Measurements from ENCODE around the gene PLEKHD1.

Gene PLEKHD1

DNA sequence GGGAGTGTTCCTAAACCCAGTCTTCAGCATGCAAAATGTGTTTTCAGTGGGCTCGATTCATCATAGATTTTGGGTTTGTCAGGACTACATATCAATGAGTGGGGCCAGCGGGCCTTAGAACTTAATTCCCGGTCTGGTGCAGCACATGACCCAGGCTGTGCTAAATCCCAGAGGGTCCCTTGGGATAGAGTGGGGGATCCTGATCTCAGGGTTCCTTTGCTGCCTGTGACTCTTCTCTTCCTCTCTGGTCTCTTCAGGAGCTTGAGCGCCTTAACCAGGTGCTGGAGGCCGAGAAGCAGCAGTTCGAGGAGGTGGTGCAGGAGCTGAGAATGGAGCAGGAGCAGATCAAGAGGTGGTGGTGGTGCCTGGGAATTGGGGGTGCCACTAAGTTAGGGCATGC lies 37.5 kb downstream of the PLEKHD1 start:
- no peak for DNase-seq

DNA sequence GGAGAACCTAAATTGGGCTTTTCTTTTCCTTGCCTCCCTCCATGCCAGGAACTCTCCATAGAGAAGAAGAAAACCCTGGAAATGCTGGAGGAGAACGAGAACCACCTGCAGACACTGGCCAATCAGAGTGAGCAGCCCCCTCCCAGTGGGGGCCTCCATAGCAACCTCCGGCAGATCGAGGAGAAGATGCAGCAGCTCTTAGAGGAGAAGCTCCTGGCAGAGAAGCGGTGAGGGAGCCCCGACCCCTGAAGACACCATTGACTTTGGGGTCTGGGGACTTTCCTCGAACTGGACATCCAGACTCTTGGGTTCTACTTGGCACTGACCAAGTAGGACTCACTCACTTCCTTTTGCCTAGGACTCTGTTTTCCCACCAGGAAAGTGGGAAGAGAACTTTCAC lies 41.4 kb downstream of the PLEKHD1 start:
- no peak for DNase-seq

DNA sequence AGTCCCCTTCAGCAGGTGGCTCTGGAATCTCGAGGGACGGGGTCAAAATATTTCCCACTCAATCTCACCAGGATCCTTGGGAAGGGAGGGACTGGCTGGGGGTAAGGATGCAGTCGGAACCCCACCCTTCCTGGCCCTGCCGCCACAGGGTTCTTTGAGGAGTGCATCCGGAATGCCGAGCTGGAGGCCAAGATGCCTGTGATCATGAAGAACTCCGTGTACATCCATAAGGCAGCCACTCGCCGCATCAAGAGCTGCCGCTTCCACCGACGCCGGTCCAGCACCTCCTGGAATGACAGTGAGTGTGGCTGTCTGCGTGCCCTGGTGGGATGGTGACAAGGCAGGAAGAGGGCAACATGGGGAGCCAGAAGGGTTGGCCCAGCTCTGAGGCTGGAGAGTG lies 43.1 kb downstream of the PLEKHD1 start:
- DNase-seq: no peak

DNA sequence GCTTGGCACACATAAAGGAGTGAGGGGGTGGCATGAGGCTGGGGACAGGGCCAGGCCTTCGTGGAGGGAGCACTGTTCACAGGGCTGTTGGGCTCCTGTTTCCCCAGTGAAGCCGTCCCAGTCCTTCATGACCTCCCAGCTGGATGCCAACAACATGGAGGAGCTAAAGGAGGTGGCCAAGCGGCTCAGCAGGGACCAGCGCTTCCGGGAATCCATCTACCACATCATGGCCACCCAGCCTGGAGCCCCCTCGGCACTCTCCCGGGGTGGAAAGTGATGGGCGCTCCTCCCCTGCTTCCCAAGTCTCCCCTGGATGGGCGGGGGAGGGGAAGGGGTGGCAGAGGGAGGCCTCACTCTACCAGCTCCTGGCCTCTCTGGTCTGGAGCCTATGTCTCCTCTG lies 43.6 kb downstream of the PLEKHD1 start:
- DNase-seq: no peak

DNA sequence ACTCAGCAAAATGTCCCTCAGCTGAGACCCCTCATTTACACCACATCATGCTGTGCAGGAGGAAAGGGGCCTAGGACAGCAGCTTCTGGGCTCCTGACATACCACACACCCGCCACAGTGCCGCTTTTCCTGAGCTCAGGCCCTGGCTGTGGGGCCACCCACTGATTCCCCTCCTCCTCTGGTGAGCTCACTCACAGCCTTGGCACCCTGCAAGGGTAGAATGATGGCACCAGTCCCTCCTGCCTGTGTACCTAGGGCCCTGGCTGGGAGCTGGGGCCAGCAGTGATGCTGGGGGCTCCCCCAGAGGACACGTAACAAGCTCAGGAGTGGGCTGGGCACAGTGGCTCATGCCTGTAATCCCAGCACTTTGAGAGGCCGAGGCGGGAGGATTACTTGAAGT lies 44.4 kb downstream of the PLEKHD1 start:
- DNase-seq: no peak

DNA sequence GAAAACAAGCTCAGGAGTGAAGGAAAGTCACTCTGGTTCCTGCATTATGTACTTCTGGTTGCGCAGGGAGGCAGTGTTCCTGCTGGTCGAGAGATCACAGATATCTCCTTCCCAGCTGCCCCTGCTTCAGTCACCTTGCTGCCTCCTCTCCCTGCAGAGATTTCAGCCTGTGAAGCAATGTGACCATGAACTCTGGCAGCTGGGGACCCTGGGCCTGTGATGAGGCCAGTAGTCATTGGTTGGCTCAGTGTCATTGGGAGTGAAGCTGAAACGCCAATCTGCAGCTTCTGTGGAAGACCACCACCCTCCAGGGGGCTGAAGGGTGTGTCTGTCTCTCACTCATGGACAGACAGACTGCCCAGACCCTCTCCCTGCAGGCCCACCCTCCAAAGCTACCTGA lies 45.0 kb downstream of the PLEKHD1 start:
- DNase-seq: no peak

DNA sequence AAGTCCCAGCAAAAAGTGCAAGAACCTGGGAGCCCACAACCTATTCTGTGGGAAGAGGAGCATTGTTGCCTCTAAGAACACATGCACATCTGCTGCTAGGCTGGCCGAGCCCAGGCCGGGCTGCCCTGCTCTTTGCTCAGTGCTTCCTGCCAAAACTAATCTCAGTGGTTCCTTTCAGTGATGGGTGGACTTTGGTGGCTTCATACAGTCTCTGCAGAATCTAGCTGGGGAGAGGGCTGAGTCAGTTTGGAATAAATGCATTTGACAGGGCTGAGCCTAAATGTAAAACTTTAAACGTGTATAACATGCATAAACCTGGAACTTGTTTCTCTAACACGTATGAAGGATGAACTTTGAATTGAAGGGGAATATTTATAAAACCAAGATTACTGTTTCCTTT lies 45.6 kb downstream of the PLEKHD1 start:
- DNase-seq: no peak

DNA sequence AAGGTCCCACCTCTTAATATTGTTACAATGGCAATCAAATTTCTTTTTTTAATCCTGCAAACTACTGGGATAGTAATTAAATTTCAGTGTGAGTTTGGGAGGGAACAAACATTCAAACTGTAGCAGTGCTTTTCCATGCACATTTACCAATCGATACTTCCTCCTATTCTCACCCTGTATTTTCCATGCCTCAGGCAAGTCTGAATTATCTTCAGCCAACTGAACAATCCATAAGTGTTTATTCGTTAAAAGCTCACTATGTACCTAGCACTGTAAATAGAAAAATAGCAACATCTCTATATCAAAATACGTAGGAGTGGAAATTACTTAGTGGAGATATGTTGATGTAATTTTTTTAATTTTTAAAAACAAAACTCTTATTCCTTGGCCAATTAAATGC lies 46.6 kb downstream of the PLEKHD1 start:
- no peak for DNase-seq

DNA sequence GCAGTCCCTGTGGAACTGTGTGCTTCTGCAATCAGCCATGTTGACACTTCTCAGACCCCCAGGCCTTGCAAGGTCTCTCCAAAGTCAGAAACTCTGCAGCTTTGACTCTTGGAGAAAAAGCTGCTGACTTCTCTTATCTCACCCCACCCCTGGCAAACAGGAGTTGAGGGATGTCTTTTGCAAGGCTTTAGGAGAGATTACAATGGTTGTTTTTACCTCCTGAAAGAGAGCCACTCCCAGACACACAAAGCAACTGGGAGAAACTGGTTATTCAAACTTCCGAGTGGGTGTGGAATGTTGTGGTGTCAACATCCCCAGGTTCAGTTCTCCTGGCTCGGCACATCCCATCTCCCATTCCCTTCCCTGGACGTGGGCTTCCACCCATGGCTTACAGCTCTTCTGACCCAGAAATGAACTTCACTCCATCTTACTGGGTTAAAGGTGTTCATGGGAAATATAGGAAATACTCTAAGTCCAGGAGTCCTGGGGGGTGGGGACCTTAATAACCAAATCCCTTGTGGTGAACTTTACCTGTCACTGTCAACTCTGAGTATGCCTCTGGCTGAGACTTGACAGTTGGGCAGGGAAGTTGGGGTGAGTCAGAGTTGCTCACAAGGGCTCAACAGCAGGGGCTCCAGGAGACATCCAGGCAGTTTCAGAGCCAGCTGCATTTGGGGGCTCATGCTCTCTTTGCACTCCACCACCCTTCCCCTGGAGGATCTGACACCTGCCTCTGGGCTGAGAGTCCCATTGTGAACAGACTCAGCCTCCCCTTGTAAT lies 48.2 kb downstream of the PLEKHD1 start:
- no peak for DNase-seq

DNA sequence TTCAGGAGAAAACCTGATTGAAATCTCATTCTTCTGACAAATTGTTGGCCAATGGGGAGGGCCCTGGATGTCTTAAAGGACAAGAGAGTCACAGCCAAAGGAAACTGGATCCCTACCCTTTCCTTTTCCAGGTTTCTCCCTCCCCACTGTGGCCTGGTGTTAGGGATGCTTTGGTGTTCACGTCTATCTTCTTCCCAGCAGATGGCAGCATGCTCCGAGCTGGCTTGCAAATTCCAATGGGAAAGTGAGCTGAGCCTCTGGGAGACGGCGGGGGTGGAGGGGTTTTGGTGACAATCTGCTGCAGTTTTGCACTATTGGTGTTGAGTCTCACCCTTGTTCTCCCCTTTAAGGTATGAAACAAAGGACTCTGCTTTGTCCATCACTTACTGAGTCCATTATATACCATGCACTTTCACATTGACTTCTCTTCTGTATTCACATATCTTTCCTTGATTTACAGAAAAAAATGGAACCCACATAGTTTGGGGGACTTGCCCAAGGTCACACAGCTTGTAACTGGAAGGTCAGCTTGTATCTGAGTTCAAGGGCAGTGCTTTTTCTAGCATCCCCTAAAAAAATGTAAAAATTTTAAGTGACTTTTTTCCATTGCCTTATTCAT lies 50.8 kb downstream of the PLEKHD1 start:
- peak; percentile 86 for DNase-seq

DNA sequence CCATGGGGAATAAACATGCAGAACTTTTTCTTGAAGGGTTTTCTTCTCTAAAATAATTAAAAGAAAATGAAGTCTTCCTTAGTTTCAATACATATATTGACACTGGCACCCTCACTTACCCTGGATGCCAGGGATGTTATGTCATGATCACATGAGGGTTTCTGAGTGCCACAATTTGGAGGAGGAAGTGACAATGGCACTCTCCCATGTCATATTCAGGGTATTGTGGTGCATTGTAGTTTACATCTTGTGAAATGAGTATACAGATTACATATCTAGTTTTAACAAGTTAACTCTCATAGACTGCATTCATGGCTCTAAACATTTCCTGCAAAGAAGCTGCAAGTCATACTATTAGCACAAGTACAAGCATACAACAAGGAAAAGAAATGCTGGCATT lies 52.4 kb downstream of the PLEKHD1 start:
- no peak for DNase-seq

DNA sequence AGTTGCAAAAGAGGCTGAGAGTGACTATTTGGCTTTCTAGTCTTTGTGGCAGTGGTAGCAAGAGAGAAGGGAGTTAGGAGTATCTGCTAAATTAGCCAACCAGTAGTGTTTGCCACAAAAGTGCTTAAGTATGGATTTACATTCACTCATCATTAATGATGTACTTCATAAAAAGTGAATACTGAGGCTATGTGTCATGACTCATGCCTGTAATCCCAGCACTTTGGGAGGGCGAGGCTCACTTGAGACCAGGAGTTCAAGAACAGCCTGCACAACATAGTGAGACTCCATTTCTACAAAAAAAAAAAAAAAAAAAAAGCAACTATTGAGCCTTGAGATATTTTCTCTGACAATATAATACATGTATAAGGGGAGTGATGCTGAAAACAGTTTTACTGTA lies 53.4 kb downstream of the PLEKHD1 start:
- DNase-seq: no peak

DNA sequence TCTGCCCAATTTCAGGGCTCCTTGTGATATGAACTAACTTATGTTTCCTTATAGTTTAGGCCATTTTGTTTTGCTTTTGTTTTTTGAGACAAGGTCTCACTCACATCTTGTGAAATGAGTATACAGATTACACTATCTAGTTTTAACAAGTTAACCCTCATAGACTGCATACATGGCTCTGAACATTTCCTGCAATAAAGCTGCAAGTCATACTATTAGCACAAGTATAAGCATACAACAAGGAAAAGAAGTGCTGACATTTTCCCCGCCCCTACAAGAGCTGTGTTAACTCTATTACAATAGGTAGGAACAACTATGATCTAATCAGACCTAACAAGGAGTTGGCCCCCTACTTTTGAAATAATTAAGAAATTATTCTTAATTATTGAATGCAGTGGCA lies 54.2 kb downstream of the PLEKHD1 start:
- DNase-seq: no peak

DNA sequence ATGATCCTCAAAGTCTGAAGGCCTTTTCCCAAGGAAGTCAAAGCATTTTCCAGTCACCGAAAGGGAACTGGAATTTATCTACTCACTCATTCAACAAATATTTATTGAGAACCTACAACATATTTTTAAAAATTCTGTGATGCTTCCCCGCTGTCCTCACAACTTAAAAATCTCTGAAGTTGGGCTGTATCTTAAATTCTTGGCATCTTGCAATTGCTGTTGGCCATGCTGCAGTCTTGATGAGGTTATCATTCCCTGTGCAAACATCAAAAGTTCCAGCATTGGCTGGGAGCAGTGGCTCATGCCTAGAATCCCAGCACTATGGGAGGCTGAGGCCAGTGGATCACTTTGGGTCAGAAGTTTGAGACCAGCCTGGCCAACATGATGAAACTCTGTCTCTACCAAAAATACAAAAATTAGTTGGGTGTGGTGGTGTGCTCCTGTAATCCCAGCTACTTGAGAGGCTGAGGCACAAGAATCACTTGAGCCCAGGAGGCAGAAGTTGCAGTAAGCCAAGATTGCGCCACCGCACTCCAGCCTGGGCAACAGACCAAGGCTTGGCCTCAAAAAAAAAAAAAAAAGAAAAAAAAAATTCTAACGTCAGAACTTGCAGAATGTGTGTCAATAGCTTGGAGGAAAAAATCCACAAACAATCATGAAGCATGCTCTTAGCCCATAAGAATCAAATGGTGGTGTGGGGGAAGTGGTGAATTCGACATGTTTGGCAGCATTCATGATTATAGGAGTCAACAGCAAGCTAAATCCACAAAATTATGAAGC lies 55.3 kb downstream of the PLEKHD1 start:
- DNase-seq: no peak

DNA sequence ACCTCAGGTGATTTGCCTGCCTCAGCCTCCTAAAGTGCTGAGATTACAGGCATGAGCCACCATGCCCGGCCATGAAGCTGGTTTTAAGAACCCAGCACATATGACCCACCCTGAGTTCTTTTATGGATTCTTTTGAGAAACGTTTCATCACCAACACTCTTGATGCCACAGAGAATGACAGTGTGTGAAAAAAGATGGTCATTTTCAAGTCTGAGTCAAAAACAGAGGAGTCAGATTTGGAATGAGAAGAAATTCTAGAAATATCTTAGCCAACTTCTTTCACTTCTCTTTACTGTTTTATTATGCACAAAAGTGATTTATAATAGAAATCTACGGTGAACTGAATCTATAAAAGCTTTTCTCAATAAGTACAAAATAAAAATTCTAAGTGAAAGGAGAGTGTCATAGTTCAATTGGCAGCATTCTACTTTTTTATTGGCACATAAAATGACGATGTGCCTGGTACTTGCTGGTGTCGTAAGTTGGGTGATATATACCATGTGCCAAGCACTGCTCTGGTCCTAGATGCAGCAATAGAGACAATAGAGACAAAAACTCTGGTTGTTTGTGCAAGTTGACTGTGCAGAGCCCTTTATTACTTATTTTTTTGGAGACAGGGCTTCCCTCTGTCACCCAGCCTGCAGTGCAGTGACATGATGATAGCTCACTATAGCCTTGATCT lies 56.3 kb downstream of the PLEKHD1 start:
- DNase-seq: no peak

DNA sequence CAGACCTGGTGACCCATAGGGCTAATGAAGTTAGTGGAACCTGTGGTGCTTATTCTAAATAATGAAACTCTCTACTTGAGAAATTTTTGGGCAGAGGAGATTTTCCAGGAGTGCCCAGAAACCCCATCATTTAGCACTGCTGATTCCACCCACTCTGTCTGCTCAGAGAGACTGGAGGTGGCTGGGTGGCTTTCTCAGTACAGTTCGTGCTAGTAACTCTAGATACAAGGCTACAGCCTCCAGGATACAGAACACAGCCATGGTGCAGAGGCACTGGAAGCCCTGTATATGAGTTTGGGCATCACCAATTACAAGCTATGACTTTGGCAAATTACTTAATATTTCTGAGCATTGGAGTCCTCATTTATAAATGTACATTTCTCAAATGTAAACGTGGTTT lies 57.8 kb downstream of the PLEKHD1 start:
- no peak for DNase-seq

DNA sequence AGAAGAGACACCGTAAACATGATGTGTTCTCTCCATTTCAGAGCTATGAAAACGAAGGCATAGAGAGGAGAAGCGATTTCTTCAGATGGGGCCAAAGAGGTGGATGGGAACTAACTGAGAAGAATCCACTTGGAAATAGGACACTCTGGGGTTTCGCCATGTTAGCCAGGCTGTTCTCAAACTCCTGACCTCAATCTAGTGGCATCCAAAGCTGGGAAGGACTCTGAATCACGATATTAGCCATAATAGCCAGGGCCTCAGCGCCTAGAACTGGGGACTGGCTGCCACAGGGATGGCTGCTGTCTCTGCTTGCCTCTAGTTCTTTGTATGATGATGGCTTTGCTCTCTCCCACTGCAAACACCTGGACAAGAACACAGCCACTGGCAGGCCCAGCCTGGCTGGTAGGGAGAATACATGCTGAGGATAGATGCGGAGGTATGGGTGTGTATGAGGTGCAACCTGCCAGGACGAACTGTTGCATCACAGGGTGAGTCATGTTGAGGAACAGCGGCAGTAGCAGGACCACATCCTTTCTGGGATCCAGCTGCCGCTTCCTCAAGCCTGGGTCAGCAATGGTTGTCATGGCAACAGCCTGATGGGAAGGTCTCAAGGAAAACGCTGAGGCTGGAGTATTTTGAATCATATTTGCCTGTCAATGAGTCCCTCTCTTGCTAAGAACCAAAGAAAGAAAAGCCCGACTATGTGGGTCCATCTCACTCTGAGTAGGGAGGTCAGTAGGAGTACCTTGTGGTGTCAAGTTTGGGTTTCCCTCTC lies 59.0 kb downstream of the PLEKHD1 start:
- DNase-seq: no peak

DNA sequence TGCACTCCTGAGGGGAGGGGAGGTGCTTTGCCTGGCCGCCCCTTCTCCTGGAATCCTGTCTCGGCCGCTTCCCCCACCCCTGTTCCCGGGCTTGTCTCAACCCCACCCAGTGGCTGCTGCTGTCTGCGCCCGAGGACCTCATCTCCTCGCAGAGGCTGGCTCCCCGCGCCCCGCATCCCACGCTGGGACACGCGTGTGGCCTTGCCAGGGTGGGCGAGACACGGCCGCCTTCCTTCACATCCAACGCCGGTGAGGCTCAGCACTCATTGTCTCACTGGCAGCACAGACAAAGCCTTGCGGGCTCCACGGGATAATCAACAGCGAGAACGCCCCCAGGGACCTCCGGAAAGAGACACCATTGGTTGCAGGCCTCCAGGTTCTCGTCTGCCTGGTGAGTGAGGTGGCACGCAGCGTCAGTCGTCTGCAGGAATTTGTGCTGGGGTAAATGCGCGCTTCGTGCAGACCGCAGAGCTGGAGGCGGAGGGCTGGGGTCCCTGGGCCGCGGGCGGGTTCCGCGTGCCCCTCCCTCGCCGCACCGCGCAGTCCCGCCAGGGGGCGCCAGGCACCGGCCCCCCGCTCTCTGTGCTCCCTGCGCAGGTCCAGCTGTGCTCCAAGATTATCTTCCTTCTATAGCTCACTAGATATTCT lies 63.3 kb downstream of the PLEKHD1 start:
- DNase-seq: no peak

DNA sequence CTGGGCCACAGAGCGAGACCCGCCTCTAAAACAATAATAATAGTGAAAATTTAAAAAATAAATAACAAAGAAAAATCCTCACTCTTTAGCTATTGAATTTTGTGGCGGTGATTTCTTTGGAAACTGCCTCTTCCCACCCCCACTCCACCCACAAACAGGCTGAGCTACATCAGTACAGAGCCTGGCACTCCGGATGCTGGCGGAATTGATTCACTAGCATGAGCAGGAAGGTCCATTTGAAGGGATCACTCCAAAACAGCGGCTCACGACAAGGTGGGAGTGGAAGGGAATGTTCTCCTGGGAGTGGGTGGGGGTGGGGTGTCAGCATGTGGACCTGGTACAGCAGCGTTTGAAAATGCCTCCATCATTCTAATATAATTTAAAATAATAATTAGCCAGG lies 64.0 kb downstream of the PLEKHD1 start:
- no peak for DNase-seq

DNA sequence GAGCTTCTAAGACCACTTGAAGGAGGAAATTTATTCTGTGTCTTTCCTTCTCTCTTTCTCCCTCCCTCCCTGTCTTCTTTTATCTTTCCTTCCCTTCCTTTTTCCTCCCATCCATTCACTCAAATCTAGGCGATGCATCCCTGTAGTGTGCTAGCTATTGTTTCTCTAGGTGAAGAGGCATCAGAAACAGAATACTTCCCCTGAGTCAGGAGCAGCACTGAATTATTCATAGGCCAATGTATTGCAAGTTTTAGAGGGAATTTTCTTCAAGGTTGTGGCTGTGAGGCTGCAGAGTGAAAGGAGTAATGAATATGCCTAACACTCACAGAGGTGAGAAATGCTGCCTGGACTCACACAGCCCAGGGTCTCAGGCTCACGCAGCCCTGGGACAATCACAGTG lies 67.0 kb downstream of the PLEKHD1 start:
- no peak for DNase-seq

DNA sequence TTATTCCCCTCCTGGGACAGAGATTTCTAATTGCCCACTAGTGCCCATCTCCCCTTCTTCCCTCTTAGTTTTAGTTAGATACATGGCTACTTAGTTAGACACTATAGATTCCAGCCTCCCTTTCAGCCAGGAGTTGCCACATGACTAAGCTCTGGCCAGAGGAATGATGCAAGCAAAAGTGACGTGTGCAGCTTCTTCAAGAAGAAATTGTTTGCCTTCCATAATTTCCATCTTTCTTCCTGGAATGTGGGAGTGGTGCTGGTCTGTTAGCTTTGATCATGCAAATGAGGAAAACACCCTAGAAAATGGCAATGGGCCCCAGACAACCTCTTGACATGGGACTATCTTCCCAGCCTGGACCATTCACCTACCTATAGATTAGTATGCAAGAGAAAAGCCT lies 68.7 kb downstream of the PLEKHD1 start:
- no peak for DNase-seq

DNA sequence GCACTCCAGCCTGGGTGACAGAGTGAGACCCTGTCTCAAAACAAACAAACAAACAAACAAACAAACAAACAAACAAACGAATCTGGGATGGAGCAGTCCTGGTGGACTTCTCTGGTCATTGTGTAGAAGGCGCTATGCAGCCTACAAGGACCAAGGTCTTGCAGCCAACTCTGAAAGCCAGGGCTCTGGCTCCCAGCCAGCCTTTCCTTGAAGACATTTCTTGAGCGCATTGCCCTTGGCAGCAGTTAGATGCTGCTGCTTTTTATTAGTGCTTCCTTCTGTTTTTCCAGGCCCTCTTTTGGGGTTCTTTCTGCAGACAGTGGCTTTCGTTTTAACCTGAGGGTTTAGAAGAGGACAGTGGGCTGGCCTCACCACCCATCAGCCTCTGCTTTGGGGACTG lies 70.0 kb downstream of the PLEKHD1 start:
- no peak for DNase-seq
